Measurements from ENCODE around the gene STAT6.
A peak's percentile ranks its signal among the peaks of the same experiment; 100 is the strongest.

STAT6 gene

GRCh38 chr12:57111031-57111734 lies at the start of gene STAT6:
Gene STAT6 (minus strand): TSS chr12:57111362. CDS start chr12:57108278, 3,084 bp downstream.
- peak; percentile 87 for DNase-seq (ENCODE audit: low spot score)

GRCh38 chr12:57160741-57161140 lies 49.6 kb upstream of the STAT6 start:
- DNase-seq (ENCODE audit: low spot score): no peak

- DNase-seq (ENCODE audit: low spot score): no peak
These were observed 48.9 kb upstream of the STAT6 start for GRCh38 chr12:57160040-57160439.

GRCh38 chr12:57159311-57159710 lies 48.1 kb upstream of the STAT6 start:
- no peak for DNase-seq (ENCODE audit: low spot score)

GRCh38 chr12:57158665-57159064 lies 47.5 kb upstream of the STAT6 start:
- no peak for DNase-seq (ENCODE audit: low spot score)

GRCh38 chr12:57158186-57158585 lies 47.0 kb upstream of the STAT6 start:
- DNase-seq (ENCODE audit: low spot score): no peak

GRCh38 chr12:57157588-57158173 lies 46.5 kb upstream of the STAT6 start:
- DNase-seq (ENCODE audit: low spot score): no peak

GRCh38 chr12:57156701-57157403 lies 45.7 kb upstream of the STAT6 start:
- DNase-seq (ENCODE audit: low spot score): no peak

- DNase-seq (ENCODE audit: low spot score): no peak
These were observed 43.8 kb upstream of the STAT6 start for GRCh38 chr12:57154804-57155434.

GRCh38 chr12:57154076-57154475 lies 42.9 kb upstream of the STAT6 start:
- no peak for DNase-seq (ENCODE audit: low spot score)

GRCh38 chr12:57153415-57153997 lies 42.3 kb upstream of the STAT6 start:
- DNase-seq (ENCODE audit: low spot score): no peak

- no peak for DNase-seq (ENCODE audit: low spot score)
These were observed 41.5 kb upstream of the STAT6 start for GRCh38 chr12:57152639-57153038.

GRCh38 chr12:57151741-57152630 lies 40.8 kb upstream of the STAT6 start:
- DNase-seq (ENCODE audit: low spot score): no peak

- DNase-seq (ENCODE audit: low spot score): no peak
These were observed 39.3 kb upstream of the STAT6 start for GRCh38 chr12:57150400-57151000.

- no peak for DNase-seq (ENCODE audit: low spot score)
These were observed 38.2 kb upstream of the STAT6 start for GRCh38 chr12:57149245-57149900.

GRCh38 chr12:57148469-57149244 lies 37.5 kb upstream of the STAT6 start:
- DNase-seq (ENCODE audit: low spot score): no peak

GRCh38 chr12:57146961-57147944 lies 36.1 kb upstream of the STAT6 start, which contains the start of gene LRP1-AS:
Gene LRP1-AS (minus strand): TSS chr12:57147619.
- DNase-seq (ENCODE audit: low spot score): no peak

GRCh38 chr12:57146092-57146491 lies 34.9 kb upstream of the STAT6 start:
- DNase-seq (ENCODE audit: low spot score): no peak

All from CD4-positive, alpha-beta T cell treated with Interleukin-2 at 100 ng/mL for 4 hours (primary cell).